C4-2B (cell line): Measurements from ENCODE around the gene FLYWCH1.
A peak's percentile ranks its signal among the peaks of the same experiment; 100 is the strongest.
"Not testable (repeated sequence)": the region's sequence is repeated elsewhere in the genome, so short reads cannot be mapped to it uniquely, and the experiment has no call there.

Experiments
- H3K27ac ChIP-seq: fragments of 450-650 bp; 2 replicates; pipeline ENCODE4 v1.5.1; 2017
- ZFX ChIP-seq: fragments of 450-650 bp; IDR thresholded peaks from 2 replicates; pipeline ENCODE4 v1.6.1; 2017
- TF ChIP-seq, protein P1 (sequence below): fragments of 450-650 bp; conservative IDR thresholded peaks from 2 replicates; pipeline ENCODE4 v1.5.1; 2017; ENCODE audit warnings: mild to moderate bottlenecking

Gene FLYWCH1

DNA sequence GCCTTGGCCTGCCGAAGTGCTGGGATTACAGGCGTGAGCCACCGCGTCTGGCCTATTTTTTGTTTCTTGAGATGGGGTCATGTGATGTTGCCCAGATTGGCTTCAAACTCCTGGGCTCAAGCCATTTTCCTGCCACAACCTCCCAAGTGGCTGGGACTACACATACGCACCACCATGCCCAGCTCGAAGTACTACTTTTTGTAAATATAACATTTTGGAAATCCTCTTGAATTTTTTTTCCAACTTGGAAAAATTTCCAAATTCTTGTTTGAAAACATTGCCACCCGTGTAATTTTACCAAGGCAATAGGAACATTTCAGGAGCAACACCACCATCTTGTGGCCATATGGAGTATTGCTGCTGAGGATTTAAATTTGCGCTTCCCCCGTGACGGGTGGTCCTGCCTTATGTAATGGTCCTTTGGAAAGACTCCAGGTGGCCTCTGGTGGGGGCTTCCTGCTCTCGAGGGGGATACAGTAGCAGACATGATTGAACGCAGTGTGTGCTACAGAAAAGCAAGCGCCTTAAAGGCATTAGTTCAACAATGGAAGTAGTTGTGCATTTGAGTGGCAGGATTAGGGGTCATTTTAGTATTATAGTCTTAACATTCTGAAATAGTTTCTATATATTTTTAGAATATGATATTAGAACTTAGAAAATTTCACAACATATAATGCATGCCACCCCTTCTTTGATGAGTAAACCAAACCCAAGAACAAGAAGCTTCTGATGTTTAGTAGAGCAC is 8.0 kb downstream of the FLYWCH1 start:
- TF ChIP-seq ZFX = no peak
- TF ChIP-seq, protein P1, sequence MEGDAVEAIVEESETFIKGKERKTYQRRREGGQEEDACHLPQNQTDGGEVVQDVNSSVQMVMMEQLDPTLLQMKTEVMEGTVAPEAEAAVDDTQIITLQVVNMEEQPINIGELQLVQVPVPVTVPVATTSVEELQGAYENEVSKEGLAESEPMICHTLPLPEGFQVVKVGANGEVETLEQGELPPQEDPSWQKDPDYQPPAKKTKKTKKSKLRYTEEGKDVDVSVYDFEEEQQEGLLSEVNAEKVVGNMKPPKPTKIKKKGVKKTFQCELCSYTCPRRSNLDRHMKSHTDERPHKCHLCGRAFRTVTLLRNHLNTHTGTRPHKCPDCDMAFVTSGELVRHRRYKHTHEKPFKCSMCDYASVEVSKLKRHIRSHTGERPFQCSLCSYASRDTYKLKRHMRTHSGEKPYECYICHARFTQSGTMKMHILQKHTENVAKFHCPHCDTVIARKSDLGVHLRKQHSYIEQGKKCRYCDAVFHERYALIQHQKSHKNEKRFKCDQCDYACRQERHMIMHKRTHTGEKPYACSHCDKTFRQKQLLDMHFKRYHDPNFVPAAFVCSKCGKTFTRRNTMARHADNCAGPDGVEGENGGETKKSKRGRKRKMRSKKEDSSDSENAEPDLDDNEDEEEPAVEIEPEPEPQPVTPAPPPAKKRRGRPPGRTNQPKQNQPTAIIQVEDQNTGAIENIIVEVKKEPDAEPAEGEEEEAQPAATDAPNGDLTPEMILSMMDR = peak; percentile 94
- no peak overlapping the region for H3K27ac ChIP-seq

DNA sequence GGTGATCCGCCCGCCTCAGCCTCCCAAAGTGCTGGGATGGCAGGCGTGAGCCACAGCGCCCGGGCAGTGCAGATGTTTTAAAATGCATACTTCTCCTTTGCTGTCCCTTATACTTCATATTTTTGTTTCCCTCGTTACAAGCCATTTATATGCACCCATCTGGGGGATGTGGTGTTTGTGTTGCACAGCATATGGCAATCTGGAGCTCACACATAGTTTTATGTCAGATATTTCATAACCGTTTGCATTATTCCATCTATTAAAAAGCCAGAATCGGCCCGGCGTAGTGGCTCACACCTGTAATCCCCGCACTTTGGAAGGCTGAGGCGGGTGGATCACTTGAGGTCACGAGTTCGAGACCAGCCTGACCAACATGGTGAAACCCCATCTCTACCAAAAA is 11.8 kb downstream of the FLYWCH1 start:
- TF ChIP-seq, protein P1 = no peak
- no peak overlapping the region for H3K27ac ChIP-seq

DNA sequence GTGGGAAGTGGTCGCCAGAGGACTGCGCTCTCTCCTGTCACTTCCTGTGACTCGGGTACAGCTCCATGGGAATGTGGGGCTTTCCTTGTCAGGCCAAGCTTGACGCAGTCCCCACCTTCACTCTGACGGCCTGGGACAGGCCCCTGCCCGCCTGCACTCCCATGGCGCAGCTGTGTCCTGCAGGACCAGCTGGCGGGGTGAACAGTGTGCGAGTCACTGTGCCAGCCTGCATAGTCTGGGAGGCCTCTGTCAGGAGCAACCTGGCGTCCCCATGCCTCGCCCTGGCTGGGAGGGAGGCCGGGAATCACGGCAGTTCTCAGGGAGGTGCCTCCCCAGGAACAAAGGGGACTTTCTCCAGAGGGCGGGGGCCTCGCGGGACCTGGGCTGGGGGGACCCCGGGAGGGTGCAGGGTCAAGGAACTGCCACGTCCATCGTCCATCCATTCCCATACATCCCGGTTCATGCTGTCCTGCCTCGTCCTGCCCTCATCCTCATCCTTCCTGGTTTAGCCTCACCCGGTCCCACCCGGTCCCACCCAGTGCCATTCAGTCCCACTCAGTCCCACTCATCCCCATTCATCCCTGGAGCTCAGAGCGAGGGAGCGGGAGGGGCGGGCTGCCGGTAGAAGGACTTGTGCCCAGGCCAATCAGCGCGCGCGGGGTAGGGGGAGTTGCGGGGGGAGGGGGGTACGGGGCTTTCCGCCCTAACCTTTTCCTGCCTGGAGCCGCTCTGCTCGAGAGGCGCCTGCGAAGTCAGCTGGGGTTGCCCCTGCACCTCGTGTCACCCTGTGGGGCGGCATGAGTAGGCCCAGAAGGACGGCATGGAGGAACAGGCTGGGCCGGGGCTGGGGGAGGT is 13.4 kb downstream of the FLYWCH1 start:
- no peak for TF ChIP-seq ZFX
- TF ChIP-seq, protein P1 = no peak
- no peak overlapping the region for H3K27ac ChIP-seq

DNA sequence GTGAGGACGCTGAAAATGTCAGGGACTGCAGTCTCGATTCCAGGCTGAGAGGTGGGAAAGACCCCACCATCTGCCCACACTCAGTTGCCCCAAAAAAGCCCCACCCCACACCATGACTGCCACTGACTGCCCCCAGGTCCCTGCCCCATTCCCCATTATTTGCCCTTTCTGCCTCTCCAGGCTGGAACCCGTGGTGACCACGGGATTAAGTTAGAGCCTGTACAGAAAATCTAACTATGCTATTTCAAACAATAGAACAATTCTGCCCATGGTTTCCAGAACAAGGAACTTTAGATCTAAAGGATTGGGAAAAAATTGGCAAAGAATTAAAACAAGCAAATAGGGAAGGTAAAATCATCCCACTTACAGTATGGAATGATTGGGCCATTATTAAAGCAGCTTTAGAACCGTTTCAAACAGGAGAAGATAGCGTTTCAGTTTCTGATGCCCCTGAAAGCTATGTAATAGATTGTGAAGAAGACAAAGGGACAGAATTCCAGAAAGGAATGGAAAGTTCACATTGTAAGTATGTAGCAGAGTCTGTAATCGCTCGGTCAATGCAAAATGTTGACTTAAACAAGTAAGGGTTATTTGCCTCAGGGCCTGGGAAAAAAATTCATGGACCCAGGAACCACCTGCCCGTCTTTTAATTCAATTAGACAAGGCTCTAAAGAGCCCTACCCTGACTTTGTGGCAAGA is 14.4 kb downstream of the FLYWCH1 start:
- no peak overlapping the region for H3K27ac ChIP-seq

DNA sequence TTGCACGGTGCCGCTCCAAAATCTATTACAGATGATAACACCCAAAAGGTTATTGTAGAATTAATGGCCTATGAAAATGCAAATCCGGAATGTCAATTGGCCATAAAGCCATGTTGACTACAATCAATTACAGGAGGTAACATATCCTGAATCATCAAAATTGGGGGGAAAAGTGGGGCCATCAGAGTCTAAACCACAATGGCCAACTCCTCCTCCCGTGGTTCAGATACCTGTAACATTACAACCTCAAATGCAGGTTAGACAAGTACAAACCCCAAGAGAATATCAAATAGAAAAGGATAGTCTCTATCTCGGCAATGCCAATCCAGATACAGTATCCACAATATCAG is 14.9 kb downstream of the FLYWCH1 start:
- H3K27ac ChIP-seq = no peak overlapping the region
- TF ChIP-seq, protein P1 = no peak
- no peak for TF ChIP-seq ZFX

More for the DNA sequence above, 14.4 kb downstream of the FLYWCH1 start:
- TF ChIP-seq ZFX = no peak
- TF ChIP-seq, protein P1 = no peak

DNA sequence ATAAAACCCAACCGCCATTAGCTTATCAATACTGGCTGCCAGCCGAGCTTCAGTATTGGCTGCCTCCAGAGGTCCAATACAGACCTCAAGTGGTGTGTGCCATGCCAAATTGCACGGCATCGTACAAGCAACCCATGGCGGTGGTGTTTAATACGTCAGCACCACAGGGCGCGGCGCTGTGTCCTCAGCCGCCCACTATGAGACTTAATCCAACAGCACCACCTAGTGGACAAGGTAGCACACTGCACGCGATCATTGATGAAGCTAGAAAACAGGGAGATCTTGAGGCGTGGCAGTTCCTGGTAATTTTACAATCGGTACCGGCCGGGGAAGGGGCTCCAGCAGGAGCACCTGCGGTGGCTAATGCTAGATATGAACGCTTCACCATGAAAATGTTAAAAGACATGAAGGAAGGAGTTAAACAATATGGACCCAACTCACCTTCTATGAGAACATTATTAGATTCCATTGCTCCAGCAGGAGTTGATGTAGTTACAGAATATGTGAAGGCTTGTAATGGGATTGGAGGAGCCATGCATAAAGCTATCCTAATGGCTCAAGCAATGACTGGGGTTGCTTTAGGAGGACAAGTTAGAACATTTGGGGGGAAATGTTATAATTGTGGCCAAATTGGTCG is 15.4 kb downstream of the FLYWCH1 start:
- no peak overlapping the region for H3K27ac ChIP-seq
- TF ChIP-seq, protein P1 = peak; percentile 98
- TF ChIP-seq ZFX = no peak

DNA sequence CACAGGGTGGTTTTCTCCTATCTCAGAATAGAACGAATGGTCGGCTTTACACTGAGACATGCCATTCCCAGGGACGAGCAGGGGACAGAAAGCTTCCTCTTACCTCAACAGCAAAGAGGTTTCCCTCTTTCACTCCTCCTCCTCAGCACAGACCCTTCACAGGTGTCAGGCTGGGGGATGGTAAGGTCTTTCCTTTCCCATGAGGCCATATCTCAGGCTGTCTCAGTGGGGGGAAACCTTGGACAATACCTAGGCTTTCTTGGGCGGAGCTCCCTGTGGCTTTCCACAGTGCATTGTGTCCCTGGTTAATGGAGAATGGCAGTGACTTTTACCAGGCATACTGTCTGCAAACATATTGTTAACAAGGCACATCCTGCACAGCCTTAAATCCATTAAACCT is 16.4 kb downstream of the FLYWCH1 start:
- not testable (repeated sequence) for H3K27ac ChIP-seq
